GM18507 (cell line): ENCODE data around the gene MGAT1.

Source experiments
- DNase-seq: peaks from one replicate; pipeline ENCODE4 v3.0.0; 2011; ENCODE audit warnings: low read depth; ENCODE audit not compliant: insufficient read length; ENCODE audit errors: extremely low spot score
- FAIRE-seq: peaks from 2 replicates; lab custom pipeline; 2011; peaks lifted over from hg19 to GRCh38; lab: Jason Lieb, UNC

Gene MGAT1

GRCh38 chr5:180825768-180826525, 23.3 kb upstream of the MGAT1 start:
- FAIRE-seq = no peak

DNA sequence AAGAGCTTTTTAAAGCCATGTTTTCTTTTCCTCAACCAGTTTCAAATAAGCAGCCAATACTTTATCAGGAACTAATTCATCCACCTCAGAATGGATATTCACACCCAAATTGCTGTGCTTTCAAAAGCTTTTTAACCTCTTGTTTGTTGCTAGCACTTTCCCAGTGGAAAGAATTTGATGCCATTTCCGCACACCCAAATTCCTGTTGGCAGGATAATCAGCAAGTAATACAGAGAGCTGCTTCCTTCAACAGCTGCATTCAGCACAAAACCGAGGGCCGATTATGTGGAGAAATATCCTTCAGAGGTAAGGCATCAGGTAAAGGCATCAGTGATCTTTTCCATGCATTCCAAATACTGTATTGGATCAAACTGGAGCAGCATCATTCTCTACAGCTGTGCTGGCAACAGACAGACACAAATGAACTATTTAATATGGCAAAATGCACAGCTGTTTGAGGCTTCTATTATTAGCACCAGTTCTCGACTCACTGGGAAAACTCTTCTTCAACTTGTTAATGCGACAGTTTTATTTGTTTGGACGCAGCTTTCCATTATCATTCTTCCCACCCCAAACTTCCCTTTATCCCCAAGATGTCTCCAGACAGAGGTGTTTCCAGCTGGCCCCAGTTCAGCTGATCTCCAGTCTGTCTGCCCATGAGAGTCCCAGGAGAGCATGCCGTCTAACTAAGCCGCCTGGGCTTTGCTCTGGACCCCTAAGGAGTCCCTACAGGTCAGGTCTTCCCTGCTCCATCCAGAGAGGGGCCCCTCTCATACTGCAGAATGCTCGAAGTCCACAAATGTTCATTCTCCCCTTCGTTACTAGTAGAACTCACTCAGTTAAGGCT, 22.2 kb upstream of the MGAT1 start:
- DNase-seq = no peak
- FAIRE-seq = no peak

More at GRCh38 chr5:180825768-180826525, 23.3 kb upstream of the MGAT1 start:
- DNase-seq = no peak

- FAIRE-seq = no peak
- DNase-seq = no peak
These were observed 21.5 kb upstream of the MGAT1 start for GRCh38 chr5:180823940-180824629.

GRCh38 chr5:180823346-180823745, 20.7 kb upstream of the MGAT1 start:
- DNase-seq = no peak
- FAIRE-seq = no peak

GRCh38 chr5:180821538-180821937, 18.9 kb upstream of the MGAT1 start:
- FAIRE-seq (no peak), DNase-seq (no peak)

DNA sequence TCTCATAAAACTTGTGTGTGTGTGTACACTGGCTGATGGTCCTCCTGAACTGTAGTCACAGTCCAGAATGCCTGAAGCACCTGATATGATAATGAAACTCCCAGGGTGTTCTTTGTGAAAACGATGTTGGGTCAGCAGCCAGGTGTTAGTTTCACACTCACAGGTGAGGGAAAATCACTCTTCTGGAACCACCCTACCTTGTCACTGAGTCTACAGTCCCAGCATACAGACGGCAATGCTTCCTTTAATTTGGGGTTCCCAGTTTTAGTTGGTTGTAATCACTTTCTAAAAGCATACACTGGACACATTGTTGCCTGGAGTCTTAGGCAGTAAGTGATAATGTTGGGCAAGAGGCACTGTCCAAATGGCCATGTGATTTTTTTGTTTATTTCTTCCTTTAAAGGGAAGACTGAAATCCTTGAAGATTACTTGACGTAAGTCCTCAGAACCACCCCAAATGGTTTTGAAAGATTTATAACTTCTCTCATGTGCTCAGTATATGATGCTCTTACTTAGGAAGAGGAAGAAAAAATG, 18.2 kb upstream of the MGAT1 start:
- FAIRE-seq = peak; percentile 92
- no peak for DNase-seq

DNA sequence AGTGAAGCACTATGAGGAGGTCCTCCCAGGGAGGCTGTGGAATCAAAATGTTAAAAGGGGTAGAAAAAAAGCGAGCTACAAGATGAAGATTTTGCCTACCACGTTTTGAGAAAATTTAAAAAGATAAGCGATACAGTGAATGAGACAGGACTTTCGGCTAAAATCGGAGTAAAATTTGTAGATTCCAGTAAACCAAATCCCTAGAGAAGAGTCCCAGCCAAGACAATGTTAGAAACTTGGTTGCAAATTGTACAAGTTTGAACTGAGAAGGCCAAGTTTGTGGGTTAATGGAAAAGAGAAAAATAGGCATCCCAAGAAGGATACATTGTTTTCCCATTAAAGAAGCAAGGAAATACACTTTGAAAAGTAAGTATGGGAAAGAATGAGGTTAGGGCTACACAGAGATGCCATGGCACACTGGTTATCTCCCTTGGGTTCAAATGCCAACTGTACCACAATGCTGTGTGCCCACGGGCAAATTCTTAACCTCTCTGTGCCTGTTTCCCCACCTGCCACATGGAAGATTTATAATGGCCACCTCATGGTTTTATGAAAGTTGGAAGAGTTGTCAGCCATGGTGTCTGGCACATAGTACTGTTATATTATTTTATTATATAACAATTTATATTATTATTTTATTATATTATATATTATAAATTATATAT, 16.2 kb upstream of the MGAT1 start:
- FAIRE-seq = no peak
- no peak for DNase-seq

DNA sequence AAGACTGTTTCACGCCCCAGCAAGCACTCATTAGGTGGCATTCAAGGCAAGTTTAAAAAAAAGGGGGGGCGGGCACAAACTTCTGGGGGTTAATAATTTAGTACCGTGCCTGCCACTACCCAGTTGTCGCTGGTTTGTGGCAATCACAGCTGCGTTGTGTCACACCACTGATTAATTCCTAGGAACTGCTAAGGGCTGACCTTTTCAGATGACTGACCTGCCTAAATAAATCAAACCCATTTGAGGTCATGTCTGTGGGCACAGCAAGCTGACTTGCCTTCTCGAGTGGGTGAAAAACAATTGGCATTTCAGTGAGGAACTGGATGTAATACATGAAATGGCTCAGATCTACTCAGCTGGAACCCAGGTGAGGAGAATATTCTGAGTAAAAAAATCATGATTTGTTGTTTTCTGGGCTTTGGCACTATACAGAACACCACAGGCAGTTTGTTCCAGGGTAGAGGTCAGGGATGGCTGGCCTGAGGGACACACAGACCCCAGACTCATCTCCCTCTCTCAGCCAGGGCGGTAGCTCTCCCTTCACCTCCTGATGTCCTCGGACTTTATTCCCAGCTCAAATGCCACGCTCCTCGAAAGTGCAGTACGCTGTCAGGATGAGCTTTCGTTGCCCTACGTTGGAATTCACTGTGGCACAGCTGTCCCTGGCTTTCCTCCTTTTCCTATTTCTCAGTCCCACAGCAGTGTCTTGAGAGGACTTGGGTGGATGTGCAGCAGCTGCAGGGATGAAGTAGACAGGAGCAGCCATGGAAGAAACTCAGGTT, 15.5 kb upstream of the MGAT1 start:
- FAIRE-seq (peak; percentile 71), DNase-seq (no peak)

- DNase-seq = no peak
- FAIRE-seq = peak; percentile 72
These were observed 14.3 kb upstream of the MGAT1 start for GRCh38 chr5:180816608-180817534.

DNA sequence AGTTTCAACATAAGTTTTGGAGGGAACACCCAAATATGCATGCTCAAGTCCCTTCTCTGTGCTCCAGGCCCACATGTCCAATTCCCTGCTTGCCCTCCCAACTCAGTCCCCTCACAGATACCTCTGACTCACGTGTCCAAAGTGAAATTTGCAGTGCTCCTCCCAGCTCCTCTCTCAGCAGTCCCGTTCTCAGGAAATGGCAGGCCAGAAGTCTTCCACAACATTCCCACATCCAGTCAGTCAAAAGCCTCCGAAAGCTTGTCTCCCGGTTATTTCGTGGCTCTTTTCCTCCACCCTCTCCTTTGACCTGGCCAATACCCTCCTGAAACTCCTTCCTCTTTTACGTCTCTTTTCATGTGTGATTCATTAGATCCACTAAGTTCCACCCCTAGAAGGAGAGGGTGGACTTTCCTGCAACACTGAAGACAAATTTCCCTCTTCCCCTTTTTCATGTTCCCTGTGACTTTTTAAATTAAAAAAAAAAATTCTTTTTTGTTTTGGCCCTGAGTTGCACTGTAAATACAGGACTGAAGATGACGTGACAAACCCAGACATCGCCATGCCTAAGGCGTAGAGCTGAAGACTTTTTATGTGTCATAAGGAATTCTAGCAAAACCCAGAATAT, 12.8 kb upstream of the MGAT1 start:
- FAIRE-seq = no peak
- DNase-seq = no peak

GRCh38 chr5:180813420-180813819, 10.8 kb upstream of the MGAT1 start:
- DNase-seq (no peak), FAIRE-seq (no peak)

GRCh38 chr5:180811623-180812124, 9.1 kb upstream of the MGAT1 start:
- FAIRE-seq (no peak), DNase-seq (no peak)

- DNase-seq = no peak
- FAIRE-seq = no peak
These were observed 8.5 kb upstream of the MGAT1 start for GRCh38 chr5:180810959-180811622.

DNA sequence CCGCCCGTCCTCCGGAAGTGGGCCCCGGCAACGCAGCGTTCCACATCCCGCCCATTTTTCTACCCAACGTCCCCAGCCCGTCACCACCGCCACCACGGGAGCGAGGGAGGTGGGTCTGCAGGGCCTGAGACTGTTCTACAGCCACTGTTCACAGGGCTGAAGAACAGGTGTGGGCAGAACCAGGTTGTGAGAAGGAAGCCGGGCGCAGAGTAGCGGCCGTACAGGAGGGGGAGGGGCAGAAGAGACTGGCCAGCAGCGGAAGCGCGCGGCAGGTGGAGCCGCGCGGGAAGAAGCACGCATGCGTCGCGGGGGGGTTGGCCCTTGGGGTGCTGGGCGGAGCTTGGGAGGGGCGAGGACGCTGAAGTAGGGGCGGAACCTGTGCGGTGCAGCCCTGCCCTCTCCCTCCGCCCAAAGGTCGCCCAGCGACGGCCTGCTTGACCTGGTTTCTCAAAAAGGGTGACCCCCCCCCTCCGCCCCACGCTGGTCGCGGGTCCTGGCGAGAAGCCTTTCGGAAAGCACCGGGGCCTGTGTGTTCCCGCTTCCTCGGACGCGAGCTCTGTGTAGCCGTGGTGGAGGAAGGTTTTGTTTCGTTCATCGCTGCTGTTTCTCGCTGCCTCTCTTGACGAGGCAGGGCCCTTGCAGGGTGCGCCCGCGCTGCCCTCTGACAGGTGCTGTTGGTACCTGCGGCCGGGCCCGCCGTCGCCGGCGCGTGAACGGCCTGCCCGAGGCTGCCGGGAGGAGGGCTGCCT, 7.8 kb upstream of the MGAT1 start:
- no peak for FAIRE-seq
- DNase-seq = peak; percentile 88

DNA sequence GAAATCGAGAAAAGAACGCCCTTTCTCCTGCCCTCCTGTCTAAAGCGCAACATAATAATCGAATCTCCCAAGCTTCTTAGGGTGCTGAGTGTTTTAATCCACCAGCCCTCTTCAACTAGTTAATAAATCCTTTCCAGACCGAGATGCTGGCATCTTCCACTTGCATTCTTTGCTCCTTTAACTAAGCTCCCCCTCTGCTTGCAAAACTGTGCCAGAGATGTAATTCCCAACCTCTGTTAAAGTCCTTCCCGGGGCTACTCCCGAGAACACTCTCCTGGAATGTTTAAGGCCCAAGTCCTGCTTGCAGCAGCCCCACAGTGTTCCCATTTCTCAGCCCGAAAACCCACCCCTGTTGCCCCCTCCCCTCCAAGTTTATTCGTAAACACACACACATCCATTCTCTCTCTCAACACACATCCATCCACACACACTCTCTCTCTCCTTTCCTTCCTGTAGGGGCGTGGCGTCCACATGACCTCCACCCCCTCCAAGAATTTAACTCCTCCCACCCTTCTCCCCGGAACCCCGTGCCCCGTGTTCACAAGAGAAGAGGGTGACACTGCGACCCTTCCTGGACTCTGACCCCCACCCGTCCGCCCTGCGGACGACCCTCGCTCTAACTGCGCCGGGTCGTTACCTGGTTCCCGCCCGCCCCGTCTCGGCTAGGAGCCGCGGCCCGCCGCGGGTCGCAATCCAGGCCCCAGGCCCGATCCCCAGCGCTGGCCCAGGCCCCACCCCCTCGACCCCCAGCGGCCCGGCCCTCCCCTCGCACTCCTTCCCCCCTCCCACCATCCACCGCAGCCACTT, 7.0 kb upstream of the MGAT1 start:
- FAIRE-seq (peak; percentile 93), DNase-seq (peak; percentile 81)
